ENCODE results near the gene KATNBL1.

KATNBL1 gene

DNA sequence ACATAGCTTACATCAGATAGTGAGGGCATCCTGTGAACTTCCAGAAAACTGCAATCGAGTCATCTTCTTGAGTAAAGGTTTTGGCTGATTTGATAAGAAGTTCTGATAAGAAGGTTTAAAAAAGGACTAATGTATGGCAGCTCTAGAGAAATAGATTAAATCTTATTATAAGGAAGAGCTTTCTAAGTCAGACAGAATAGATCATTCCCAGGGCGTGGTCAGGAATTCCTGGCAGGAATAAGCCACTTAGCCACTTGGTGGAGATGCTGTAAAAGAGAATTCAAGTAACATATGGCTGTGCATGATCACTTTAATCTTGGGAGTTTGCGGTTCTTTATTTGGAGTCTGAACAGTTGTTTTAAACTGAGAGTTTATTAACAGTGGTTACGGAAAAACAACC, 90.6 kb downstream of the KATNBL1 start:
- no peak for TF ChIP-seq EZH2 (IDR thresholded peaks at IDR 0.05; ENCODE audit: borderline replicate concordance, low read depth, low read length, severe bottlenecking)
- TF ChIP-seq, protein P1, sequence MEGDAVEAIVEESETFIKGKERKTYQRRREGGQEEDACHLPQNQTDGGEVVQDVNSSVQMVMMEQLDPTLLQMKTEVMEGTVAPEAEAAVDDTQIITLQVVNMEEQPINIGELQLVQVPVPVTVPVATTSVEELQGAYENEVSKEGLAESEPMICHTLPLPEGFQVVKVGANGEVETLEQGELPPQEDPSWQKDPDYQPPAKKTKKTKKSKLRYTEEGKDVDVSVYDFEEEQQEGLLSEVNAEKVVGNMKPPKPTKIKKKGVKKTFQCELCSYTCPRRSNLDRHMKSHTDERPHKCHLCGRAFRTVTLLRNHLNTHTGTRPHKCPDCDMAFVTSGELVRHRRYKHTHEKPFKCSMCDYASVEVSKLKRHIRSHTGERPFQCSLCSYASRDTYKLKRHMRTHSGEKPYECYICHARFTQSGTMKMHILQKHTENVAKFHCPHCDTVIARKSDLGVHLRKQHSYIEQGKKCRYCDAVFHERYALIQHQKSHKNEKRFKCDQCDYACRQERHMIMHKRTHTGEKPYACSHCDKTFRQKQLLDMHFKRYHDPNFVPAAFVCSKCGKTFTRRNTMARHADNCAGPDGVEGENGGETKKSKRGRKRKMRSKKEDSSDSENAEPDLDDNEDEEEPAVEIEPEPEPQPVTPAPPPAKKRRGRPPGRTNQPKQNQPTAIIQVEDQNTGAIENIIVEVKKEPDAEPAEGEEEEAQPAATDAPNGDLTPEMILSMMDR (IDR thresholded peaks at IDR 0.05; ENCODE audit: borderline replicate concordance, extremely low read depth, low read length, poor library complexity, severe bottlenecking) = no peak
- Histone ChIP-seq H3K27ac (ENCODE audit: low read length) (no peak overlapping the region), H2AFZ (ENCODE audit: low read depth, low read length) (no peak overlapping the region), H3K4me3 (ENCODE audit: low read depth in 1 of 2, low read length in 2 of 2) (no peak overlapping the region), H3K4me1 (ENCODE audit: insufficient read depth, low read length) (no peaks in the 10 kb centered on the region), H4K20me1 (ENCODE audit: insufficient read depth, low read length) (no peaks in the 10 kb centered on the region), H3K4me2 (ENCODE audit: insufficient read depth, low read length) (no peak overlapping the region), H3K36me3 (ENCODE audit: insufficient read depth, low read length) (no peaks in the 10 kb centered on the region), H3K9me3 (ENCODE audit: insufficient read depth, low read length, severe bottlenecking) (no peaks in the 10 kb centered on the region), H3K27me3 (ENCODE audit: insufficient read depth, low read length, poor library complexity) (no peaks in the 10 kb centered on the region), H3K9ac (ENCODE audit: low read depth, low read length) (no peak overlapping the region), H3K79me2 (ENCODE audit: insufficient read depth, low read length) (no peaks in the 10 kb centered on the region)
- DNase-seq = no peak
- ATAC-seq (ENCODE audit: insufficient read depth, low read depth) = no peak

DNA sequence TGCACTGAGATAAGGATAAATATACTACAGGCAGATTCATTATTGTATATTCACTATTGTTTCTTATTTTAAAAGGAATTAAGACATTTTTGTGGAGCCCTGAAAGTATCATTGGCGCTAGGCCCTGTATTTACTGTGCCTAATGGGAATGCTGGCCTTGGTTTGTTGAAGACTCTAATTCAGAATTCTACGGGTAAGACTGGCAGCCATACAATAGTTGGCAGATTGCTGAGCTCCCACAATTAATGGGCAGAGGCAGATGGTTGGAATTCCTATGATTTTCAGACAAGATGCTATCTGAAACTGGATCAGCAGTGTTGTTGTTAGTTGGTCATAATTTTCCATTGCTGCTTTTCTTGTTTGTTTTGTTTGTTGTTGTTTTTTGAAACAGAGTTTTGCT, 93.3 kb downstream of the KATNBL1 start:
- H3K4me3 ChIP-seq (ENCODE audit: low read depth in 1 of 2, low read length in 2 of 2) = no peak overlapping the region
- H3K4me2 ChIP-seq (ENCODE audit: insufficient read depth, low read length) = no peak overlapping the region
- no peak overlapping the region for H3K27ac ChIP-seq (ENCODE audit: low read length)
- TF ChIP-seq EZH2 (IDR thresholded peaks at IDR 0.05; ENCODE audit: borderline replicate concordance, low read depth, low read length, severe bottlenecking) = no peak
- TF ChIP-seq, protein P1 (IDR thresholded peaks at IDR 0.05; ENCODE audit: borderline replicate concordance, extremely low read depth, low read length, poor library complexity, severe bottlenecking) = no peak
- no peaks in the 10 kb centered on the region for H3K9me3 ChIP-seq (ENCODE audit: insufficient read depth, low read length, severe bottlenecking)
- DNase-seq (no peak), ATAC-seq (ENCODE audit: insufficient read depth, low read depth) (no peak)
- no peaks in the 10 kb centered on the region for H3K36me3 ChIP-seq (ENCODE audit: insufficient read depth, low read length)
- H4K20me1 ChIP-seq (ENCODE audit: insufficient read depth, low read length) = no peaks in the 10 kb centered on the region
- no peaks in the 10 kb centered on the region for H3K4me1 ChIP-seq (ENCODE audit: insufficient read depth, low read length)
- H3K27me3 ChIP-seq (ENCODE audit: insufficient read depth, low read length, poor library complexity) = no peaks in the 10 kb centered on the region
- H3K79me2 ChIP-seq (ENCODE audit: insufficient read depth, low read length) = no peaks in the 10 kb centered on the region
- H3K9ac ChIP-seq (ENCODE audit: low read depth, low read length) = no peak overlapping the region
- H2AFZ ChIP-seq (ENCODE audit: low read depth, low read length) = no peak overlapping the region

DNA sequence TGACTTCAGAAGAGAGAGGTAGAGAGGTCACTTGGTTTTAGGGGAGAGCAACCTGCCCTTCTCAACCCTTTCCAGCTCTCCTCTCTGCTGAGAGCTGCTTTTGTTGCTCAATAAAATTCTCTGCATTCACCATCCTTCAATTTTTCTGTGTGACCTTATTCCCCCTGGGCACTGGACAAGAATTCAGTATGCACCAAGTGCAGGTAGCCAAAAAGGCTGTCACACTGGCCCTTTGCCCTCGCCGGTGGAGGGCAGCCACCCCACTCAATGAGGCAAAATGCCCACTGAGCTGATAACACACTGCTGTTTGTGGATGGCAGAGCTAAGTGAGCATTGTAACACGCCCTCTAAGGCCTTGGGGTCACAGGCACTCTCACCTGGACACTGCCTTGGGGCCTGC, 95.2 kb downstream of the KATNBL1 start:
- Histone ChIP-seq H3K79me2 (ENCODE audit: insufficient read depth, low read length) (no peaks in the 10 kb centered on the region), H2AFZ (ENCODE audit: low read depth, low read length) (no peak overlapping the region)
- TF ChIP-seq, protein P1 (IDR thresholded peaks at IDR 0.05; ENCODE audit: borderline replicate concordance, extremely low read depth, low read length, poor library complexity, severe bottlenecking) = no peak
- TF ChIP-seq EZH2 (IDR thresholded peaks at IDR 0.05; ENCODE audit: borderline replicate concordance, low read depth, low read length, severe bottlenecking) = no peak

DNA sequence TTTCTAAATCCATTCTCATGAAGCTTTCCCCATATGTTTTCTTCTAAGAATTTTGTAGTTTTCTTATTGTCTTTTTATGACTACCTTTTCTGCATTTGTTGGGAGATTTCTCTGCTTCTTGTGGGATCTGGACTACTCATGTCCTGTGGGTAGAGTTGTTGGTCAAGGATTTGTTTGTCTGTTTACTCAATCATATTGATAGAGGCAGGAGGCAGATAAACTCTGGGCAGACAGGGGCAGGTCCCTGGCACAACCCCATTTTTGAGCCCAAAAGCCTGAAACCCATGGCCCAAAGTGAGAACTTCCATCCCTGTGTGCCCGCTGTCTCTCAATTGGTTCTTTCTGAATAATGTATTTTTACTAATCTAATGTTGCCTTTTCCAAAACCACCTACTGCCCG, 95.7 kb downstream of the KATNBL1 start:
- Histone ChIP-seq H3K27ac (ENCODE audit: low read length) (no peak overlapping the region), H3K27me3 (ENCODE audit: insufficient read depth, low read length, poor library complexity) (no peaks in the 10 kb centered on the region), H3K4me2 (ENCODE audit: insufficient read depth, low read length) (no peak overlapping the region), H3K36me3 (ENCODE audit: insufficient read depth, low read length) (no peaks in the 10 kb centered on the region), H3K4me1 (ENCODE audit: insufficient read depth, low read length) (no peaks in the 10 kb centered on the region), H4K20me1 (ENCODE audit: insufficient read depth, low read length) (no peaks in the 10 kb centered on the region), H3K9ac (ENCODE audit: low read depth, low read length) (no peak overlapping the region), H2AFZ (ENCODE audit: low read depth, low read length) (no peak overlapping the region), H3K79me2 (ENCODE audit: insufficient read depth, low read length) (no peaks in the 10 kb centered on the region), H3K9me3 (ENCODE audit: insufficient read depth, low read length, severe bottlenecking) (no peaks in the 10 kb centered on the region), H3K4me3 (ENCODE audit: low read depth in 1 of 2, low read length in 2 of 2) (no peak overlapping the region)
- TF ChIP-seq, protein P1 (IDR thresholded peaks at IDR 0.05; ENCODE audit: borderline replicate concordance, extremely low read depth, low read length, poor library complexity, severe bottlenecking) = no peak
- no peak for TF ChIP-seq EZH2 (IDR thresholded peaks at IDR 0.05; ENCODE audit: borderline replicate concordance, low read depth, low read length, severe bottlenecking)
- ATAC-seq (ENCODE audit: insufficient read depth, low read depth) (no peak), DNase-seq (no peak)

More for the DNA sequence above, 95.2 kb downstream of the KATNBL1 start:
- H3K4me1 ChIP-seq (ENCODE audit: insufficient read depth, low read length) = no peaks in the 10 kb centered on the region
- H3K27me3 ChIP-seq (ENCODE audit: insufficient read depth, low read length, poor library complexity) = no peaks in the 10 kb centered on the region
- DNase-seq (no peak), ATAC-seq (ENCODE audit: insufficient read depth, low read depth) (no peak)
- no peak overlapping the region for H3K4me3 ChIP-seq (ENCODE audit: low read depth in 1 of 2, low read length in 2 of 2)
- no peaks in the 10 kb centered on the region for H4K20me1 ChIP-seq (ENCODE audit: insufficient read depth, low read length)
- H3K9ac ChIP-seq (ENCODE audit: low read depth, low read length) = no peak overlapping the region
- no peaks in the 10 kb centered on the region for H3K9me3 ChIP-seq (ENCODE audit: insufficient read depth, low read length, severe bottlenecking)
- no peaks in the 10 kb centered on the region for H3K36me3 ChIP-seq (ENCODE audit: insufficient read depth, low read length)
- H3K27ac ChIP-seq (ENCODE audit: low read length) = no peak overlapping the region
- no peak overlapping the region for H3K4me2 ChIP-seq (ENCODE audit: insufficient read depth, low read length)
